ENCODE data around the gene C2orf49. TPM values are rescaled to one million over a fixed set of nuclear protein-coding genes. Genes with fewer than 3 reads are reported as not detected.

Gene C2orf49
- total RNA-seq, 1 experiment from 2014 or later = 17.2 TPM

- RAD21 ChIA-PET (ENCODE audit: low non-redundant PET in 1 of 2, low total read pairs in 2 of 2, uncharacterized antibody in 2 of 2, unreplicated experiment in 2 of 2) = interaction anchor here in 1 of 2 experiments (0.7 kb wide), 1 partner anchor 151 kb away, joined by 4 read pairs; no protein-coding TSS in a partner anchor
- no peak overlapping the region; the same call in 1 of the 2 replicates for H3K27ac ChIP-seq (ENCODE audit: low read depth, low read length)
- H3K9ac ChIP-seq (ENCODE audit: low read length) = no peak overlapping the region
- CTCF ChIA-PET = interaction anchor here (1.2 kb wide), 1 partner anchor 151 kb away, joined by 5 read pairs; no protein-coding TSS in a partner anchor
- H3K36me3 ChIP-seq (ENCODE audit: control insufficient read depth in 1 of 2, insufficient read depth in 2 of 2, low read length in 2 of 2) = peaks cover 23 to 49% of the 10 kb centered on the region in 2 experiments; a peak in 2 of 4 replicates
- H3K4me2 ChIP-seq (ENCODE audit: low read length) = no peak overlapping the region
- intact Hi-C loops (cut with micrococcal nuclease) = loop anchor here (1.0 kb wide), 1 partner anchor 151 kb away; no protein-coding TSS in a partner anchor
- peak; percentile 54 for DNase-seq (ENCODE audit: low read depth, low spot score)
- H3K27me3 ChIP-seq (ENCODE audit: insufficient read depth, low read length) = no peaks in the 10 kb centered on the region
- BruUV-seq (replicated peaks) = no TSS peak
- peak; percentile 99 for ATAC-seq
- TF ChIP-seq ZBTB33 (IDR thresholded peaks at IDR 0.05; ENCODE audit: extremely low read depth, insufficient replicate concordance, low read length) (no peak), SP1 (IDR thresholded peaks at IDR 0.05; ENCODE audit: low read depth) (no peak), TCF7L2 (IDR thresholded peaks at IDR 0.05; ENCODE audit: borderline replicate concordance, extremely low read depth, insufficient read depth, insufficient read length) (no peak), RAD21 (IDR thresholded peaks at IDR 0.05; ENCODE audit: low read depth) (peak; percentile 92), ZNF274 (IDR thresholded peaks at IDR 0.05; ENCODE audit: low read depth, low read length) (no peak), ELF1 (IDR thresholded peaks at IDR 0.05; ENCODE audit: borderline replicate concordance, low read depth) (no peak), EZH2phosphoT487 (IDR thresholded peaks at IDR 0.05; ENCODE audit: borderline replicate concordance) (no peak), CTCF (IDR thresholded peaks at IDR 0.05 in 2 of 3, conservative IDR thresholded peaks at IDR 0.05 in 1 of 3; ENCODE audit: borderline replicate concordance in 1 of 3, insufficient read depth in 1 of 3, low read depth in 2 of 3, low read length in 2 of 3) (peak; percentile 79 to 80 (median 80)), SIN3A (IDR thresholded peaks at IDR 0.05; ENCODE audit: low read depth) (0 out of 2 replicates have a peak, but pooled peaks have one; percentile 6), POLR2AphosphoS5 (IDR thresholded peaks at IDR 0.05; ENCODE audit: low read depth, low read length) (no peak), ZFX (IDR thresholded peaks at IDR 0.05) (no peak), YY1 (IDR thresholded peaks at IDR 0.05; ENCODE audit: extremely low read depth, insufficient replicate concordance, low read depth, low read length) (peak; percentile 12)
- no peak overlapping the region for H2AFZ ChIP-seq (ENCODE audit: low read depth, low read length, poor library complexity, severe bottlenecking)
- POLR2A ChIA-PET = no interaction called here
- no peaks in the 10 kb centered on the region for H3K4me1 ChIP-seq (ENCODE audit: control insufficient read depth in 1 of 2, insufficient read depth in 2 of 2, low read length in 2 of 2)
- no peak overlapping the region for H3K4me3 ChIP-seq (replicated peaks in 1 of 2; ENCODE audit: low read depth in 1 of 2, low read length in 2 of 2)
- no peaks in the 10 kb centered on the region for H3K9me2 ChIP-seq (ENCODE audit: insufficient read depth)
- H3K9me3 ChIP-seq (ENCODE audit: control insufficient read depth in 1 of 2, insufficient read depth in 1 of 2, low read depth in 1 of 2, low read length in 2 of 2) = no peaks in the 10 kb centered on the region
- no peaks in the 10 kb centered on the region for H4K20me1 ChIP-seq (ENCODE audit: insufficient read depth)
- peaks cover 47% of the 10 kb centered on the region; the same call in 1 of the 2 replicates for H3K79me2 ChIP-seq (ENCODE audit: insufficient read depth, low read length)
These were observed 32.7 kb downstream of the C2orf49 start for GRCh38 chr2:105369777-105370690.
